GM18499 (cell line): ENCODE data around the gene UGCG.

Experiments
- ATAC-seq: cut with Tn5 transposase; IDR thresholded peaks from one replicate; pipeline ENCODE4 v1.9.1; 2021; ENCODE audit warnings: moderate number of reproducible peaks; ENCODE audit not compliant: insufficient read depth, unreplicated experiment

The UGCG gene

GRCh38 chr9:111970827-111971226 is 74.2 kb downstream of the UGCG start:
- ATAC-seq: no peak

GRCh38 chr9:111974092-111974681 is 77.6 kb downstream of the UGCG start:
- ATAC-seq: no peak

- no peak for ATAC-seq
Observed at GRCh38 chr9:111975709-111976108, 79.1 kb downstream of the UGCG start.

GRCh38 chr9:111978616-111979015 is 82.0 kb downstream of the UGCG start:
- no peak for ATAC-seq

- ATAC-seq: no peak
Observed at GRCh38 chr9:111979561-111979960, 82.9 kb downstream of the UGCG start.

- no peak for ATAC-seq
Observed at GRCh38 chr9:111980398-111980797, 83.8 kb downstream of the UGCG start.

GRCh38 chr9:111983484-111983908 is 86.9 kb downstream of the UGCG start:
- ATAC-seq: peak; percentile 46

- ATAC-seq: no peak
Observed at GRCh38 chr9:111984086-111984802, 87.6 kb downstream of the UGCG start.
